ENCODE results near the gene DIABLO. TPM values are rescaled to one million over a fixed set of nuclear protein-coding genes. Genes with fewer than 3 reads are reported as not detected.

Gene DIABLO
- total RNA-seq, 8 experiments from 2014 or later, result 53.4 to 115 (median 88.8) TPM

Other genes starting within 250 kb of the DIABLO start
- gene BCL7A, start 204.2 kb downstream of the DIABLO start, total RNA-seq, result 10 to 100 TPM in 5 of 8 experiments, 1 to 10 TPM in 3; 1.2 to 68.2 (median 28.2) TPM
- 10 to 100 TPM in 6 of 8 experiments, 1 to 10 TPM in 2; 7.5 to 27.5 (median 15.2) TPM for gene MLXIP, start 147.3 kb downstream of the DIABLO start, total RNA-seq
- gene IL31, start 51.8 kb downstream of the DIABLO start, total RNA-seq, result under 1 TPM in 1 of 8 experiments, not detected in 7; 0.29 TPM
- gene LRRC43, start 42.9 kb downstream of the DIABLO start, total RNA-seq, result 1 to 10 TPM in 4 of 8 experiments, under 1 TPM in 4; 0.14 to 4.8 (median 1.0) TPM
- 1 to 10 TPM; 1.3 to 6.0 (median 2.4) TPM for gene B3GNT4, start 22.3 kb downstream of the DIABLO start, total RNA-seq
- 10 to 100 TPM; 13.7 to 38.2 (median 24.0) TPM for gene VPS33A, start 40.4 kb upstream of the DIABLO start, total RNA-seq
- gene CLIP1, start 196.6 kb upstream of the DIABLO start, total RNA-seq, result 100 to 1,000 TPM in 1 of 8 experiments, 10 to 100 TPM in 7; 44.5 to 110 (median 65.1) TPM